Esophagus muscularis mucosa (tissue), 4 donors: Measurements from ENCODE around the gene EPHA2.

ENCODE experiments used
- CTCF ChIP-seq, 3 experiments: fragments of 200-600 bp in 2 of 3; fragments of 450-650 bp in 1 of 3; sonication (generic) in 2 of 3; IDR thresholded peaks; one replicate each; pipeline ENCODE4 v1.5.1; 2017 to 2019; ENCODE audit warnings: antibody characterized with exemption in 3 of 3, mild to moderate bottlenecking in 2 of 3, moderate library complexity in 1 of 3
- EP300 ChIP-seq: sonication (generic); formaldehyde crosslinking; IDR thresholded peaks from one replicate; pipeline ENCODE4 v1.6.1; 2017; ENCODE audit warnings: antibody characterized with exemption
- POLR2A ChIP-seq: fragments of 450-650 bp; IDR thresholded peaks from one replicate; pipeline ENCODE4 v1.6.1; 2017; ENCODE audit warnings: antibody characterized with exemption, moderate library complexity, mild to moderate bottlenecking, low read depth

GRCh38 chr1:16116625-16117024 lies 39.2 kb downstream of the EPHA2 start:
- TF ChIP-seq POLR2A (no peak), CTCF (IDR thresholded peaks at IDR 0.05) (no peak), EP300 (no peak)
